ENCODE measurements around the gene DTNA.

DNA sequence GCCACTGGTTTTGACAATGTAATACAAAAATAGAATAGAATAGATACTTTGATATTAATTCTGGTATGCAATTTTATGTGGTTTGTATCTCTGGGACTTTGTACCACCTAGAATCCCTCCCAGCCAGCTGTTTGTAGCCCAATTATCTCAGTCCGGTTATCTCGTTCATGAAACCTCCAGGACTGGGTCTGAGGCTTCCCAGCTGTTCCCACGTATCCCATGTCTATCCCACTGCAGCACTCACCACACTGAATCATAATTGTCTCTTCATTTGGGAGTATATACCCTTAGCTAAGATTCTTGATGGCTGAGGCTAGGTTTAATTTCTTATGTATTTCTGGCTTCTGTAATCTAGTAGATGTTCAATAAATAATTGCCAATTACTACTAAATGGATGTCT, 226.7 kb downstream of the DTNA start:
- TF ChIP-seq, protein P1, sequence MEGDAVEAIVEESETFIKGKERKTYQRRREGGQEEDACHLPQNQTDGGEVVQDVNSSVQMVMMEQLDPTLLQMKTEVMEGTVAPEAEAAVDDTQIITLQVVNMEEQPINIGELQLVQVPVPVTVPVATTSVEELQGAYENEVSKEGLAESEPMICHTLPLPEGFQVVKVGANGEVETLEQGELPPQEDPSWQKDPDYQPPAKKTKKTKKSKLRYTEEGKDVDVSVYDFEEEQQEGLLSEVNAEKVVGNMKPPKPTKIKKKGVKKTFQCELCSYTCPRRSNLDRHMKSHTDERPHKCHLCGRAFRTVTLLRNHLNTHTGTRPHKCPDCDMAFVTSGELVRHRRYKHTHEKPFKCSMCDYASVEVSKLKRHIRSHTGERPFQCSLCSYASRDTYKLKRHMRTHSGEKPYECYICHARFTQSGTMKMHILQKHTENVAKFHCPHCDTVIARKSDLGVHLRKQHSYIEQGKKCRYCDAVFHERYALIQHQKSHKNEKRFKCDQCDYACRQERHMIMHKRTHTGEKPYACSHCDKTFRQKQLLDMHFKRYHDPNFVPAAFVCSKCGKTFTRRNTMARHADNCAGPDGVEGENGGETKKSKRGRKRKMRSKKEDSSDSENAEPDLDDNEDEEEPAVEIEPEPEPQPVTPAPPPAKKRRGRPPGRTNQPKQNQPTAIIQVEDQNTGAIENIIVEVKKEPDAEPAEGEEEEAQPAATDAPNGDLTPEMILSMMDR (IDR thresholded peaks at IDR 0.05), result no peak
- no peak for TF ChIP-seq POLR2AphosphoS5 (IDR thresholded peaks at IDR 0.05; ENCODE audit: insufficient read depth in 1 of 2, low read depth in 1 of 2)

All from vagina (tissue), 2 donors.